ENCODE data around the gene FGF1. TPM values are rescaled to one million over a fixed set of nuclear protein-coding genes. Genes with fewer than 3 reads are reported as not detected.

Gene FGF1
- total RNA-seq = 1 to 10 TPM in 1 of 4 donors, under 1 TPM in 3; 0.38 to 5.4 (median 0.65) TPM

DNA sequence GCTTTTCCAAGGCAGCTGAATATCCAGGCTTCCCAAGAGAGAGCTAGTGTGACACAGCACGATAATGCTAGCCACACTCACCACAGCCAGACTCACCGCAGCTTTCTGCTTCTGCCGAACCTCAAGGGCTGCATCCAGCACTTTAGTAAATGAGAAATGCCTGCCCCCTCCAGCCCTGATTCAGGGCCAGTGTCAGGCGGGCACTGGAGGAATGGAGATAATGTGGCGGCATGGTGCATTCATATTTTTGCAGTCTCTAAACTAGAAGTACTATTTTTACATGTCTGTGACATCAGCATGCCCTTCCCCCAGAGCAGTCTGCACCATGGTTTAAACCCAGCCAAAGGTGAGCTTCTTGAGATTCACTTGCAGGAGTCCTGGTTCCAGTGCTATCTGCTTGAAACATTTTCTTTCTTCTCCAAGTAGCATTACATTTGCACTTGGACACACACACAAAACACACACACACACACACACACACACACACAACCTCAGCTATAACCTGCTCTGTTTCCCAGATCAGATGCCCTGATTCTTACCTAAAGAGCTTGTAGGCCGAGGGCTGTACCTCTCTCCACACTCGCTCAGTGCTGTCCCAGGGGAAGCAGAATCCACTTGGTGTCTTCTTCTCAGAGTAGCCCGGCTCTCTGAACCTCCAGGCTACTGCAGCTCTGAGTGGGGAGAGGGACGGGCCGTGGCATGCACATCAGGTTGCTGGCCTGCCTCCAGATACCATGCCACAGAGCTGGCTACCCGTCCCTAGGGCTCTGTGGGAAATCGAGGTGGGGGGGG, at the start of gene FGF1:
Gene FGF1 (minus strand): TSS at position 673 of the 792 bp plus-strand sequence. CDS start 71,963 bp downstream, outside the sequence.
- 50 to 60% methylated on average over 12 of the region's 12 CpGs for WGBS, 2 donors
- H3K4me3 ChIP-seq (ENCODE audit: low read depth, poor library complexity, severe bottlenecking) = no peak within 1 kb of the TSS
- TF ChIP-seq POLR2A (IDR thresholded peaks at IDR 0.05) (no peak), CTCF (IDR thresholded peaks at IDR 0.05) (no peak)
- DNase-seq (ENCODE audit: low spot score in 2 of 2) = peak in 1 of 2 donors; percentile 81
- intact Hi-C loops (cut with DNase I; ENCODE audit: low total_unique reads) = no loop called here

DNA sequence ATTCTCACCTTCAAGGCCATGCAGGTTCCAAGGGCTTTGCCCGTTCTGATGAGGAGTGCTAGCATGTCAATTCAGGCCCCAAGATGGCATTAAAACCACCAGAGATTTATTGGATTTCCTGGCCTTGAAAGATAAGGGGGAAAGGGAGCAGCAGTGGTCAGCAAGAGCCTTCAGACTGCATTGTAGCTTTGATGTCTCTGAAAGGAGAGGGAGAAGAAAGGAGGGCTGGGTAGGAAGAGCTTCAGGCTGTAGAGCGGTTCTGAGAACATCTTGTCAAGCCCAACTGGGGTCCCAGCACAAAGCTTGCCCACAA, 41.8 kb upstream of the FGF1 start:
- intact Hi-C loops (cut with DNase I; ENCODE audit: low total_unique reads) = no loop called here
- DNase-seq (ENCODE audit: low spot score in 2 of 2) = no peak
- no peak overlapping the region for H3K4me3 ChIP-seq (ENCODE audit: low read depth, poor library complexity, severe bottlenecking)
- TF ChIP-seq POLR2A (IDR thresholded peaks at IDR 0.05) (no peak), CTCF (IDR thresholded peaks at IDR 0.05) (no peak)
- 82 to 92% methylated on average over 2 of the region's 2 CpGs for WGBS, 2 donors

- H3K4me3 ChIP-seq (ENCODE audit: low read depth, poor library complexity, severe bottlenecking) = no peak overlapping the region
- no peak for DNase-seq (ENCODE audit: low spot score in 2 of 2)
- WGBS, 2 donors = 35 to 36% methylated on average over 2 of the region's 2 CpGs
- intact Hi-C loops (cut with DNase I; ENCODE audit: low total_unique reads) = no loop called here
- no peak for TF ChIP-seq CTCF (IDR thresholded peaks at IDR 0.05)
- TF ChIP-seq POLR2A (IDR thresholded peaks at IDR 0.05) = no peak
Measured at GRCh38 chr5:142726188-142726731, 40.4 kb upstream of the FGF1 start.

- DNase-seq (ENCODE audit: low spot score in 2 of 2) = peak in 1 of 2 donors; percentile 28
- WGBS, 2 donors = 78 to 86% methylated on average over 4 of the region's 4 CpGs
- no peak overlapping the region for H3K4me3 ChIP-seq (ENCODE audit: low read depth, poor library complexity, severe bottlenecking)
- no peak for TF ChIP-seq POLR2A (IDR thresholded peaks at IDR 0.05)
- no peak for TF ChIP-seq CTCF (IDR thresholded peaks at IDR 0.05)
- intact Hi-C loops (cut with DNase I; ENCODE audit: low total_unique reads) = no loop called here
Measured at GRCh38 chr5:142725231-142726187, 39.6 kb upstream of the FGF1 start.

GRCh38 chr5:142724821-142725220, 38.9 kb upstream of the FGF1 start:
- intact Hi-C loops (cut with DNase I; ENCODE audit: low total_unique reads) = no loop called here
- H3K4me3 ChIP-seq (ENCODE audit: low read depth, poor library complexity, severe bottlenecking) = no peak overlapping the region
- DNase-seq (ENCODE audit: low spot score in 2 of 2) = no peak
- TF ChIP-seq POLR2A (IDR thresholded peaks at IDR 0.05) (no peak), CTCF (IDR thresholded peaks at IDR 0.05) (no peak)
- WGBS, 2 donors = 90 to 92% methylated on average over 9 of the region's 9 CpGs
